Skin epidermis (tissue), 12 donors: ENCODE data around the gene BPIFB6.
"Not testable (repeated sequence)": the region's sequence is repeated elsewhere in the genome, so short reads cannot be mapped to it uniquely, and the experiment has no call there.

ENCODE experiments used
- H3K27ac ChIP-seq, 21 experiments: fragments of 200-600 bp; sonication (generic) in 11 of 21; one replicate each; pipeline ENCODE4 v1.5.0; 2020; ENCODE audit warnings: mild to moderate bottlenecking in 3 of 21, inconsistent platforms in 2 of 21, moderate library complexity in 2 of 21
- H3K4me3 ChIP-seq, 7 experiments: fragments of 200-600 bp; sonication (generic) in 2 of 7; one replicate each; pipeline ENCODE4 v1.5.0; 2020; ENCODE audit warnings: inconsistent platforms in 2 of 7, mild to moderate bottlenecking in 2 of 7, moderate library complexity in 1 of 7

Gene BPIFB6

GRCh38 chr20:33026779-33027759 is 4.4 kb upstream of the BPIFB6 start:
- H3K4me3 ChIP-seq = no peak overlapping the region

GRCh38 chr20:33027769-33028751 is 3.4 kb upstream of the BPIFB6 start:
- H3K4me3 ChIP-seq = no peak overlapping the region
- H3K27ac ChIP-seq = no peak overlapping the region

More at GRCh38 chr20:33026779-33027759, 4.4 kb upstream of the BPIFB6 start:
- H3K27ac ChIP-seq = no peak overlapping the region

GRCh38 chr20:33028875-33029274 is 2.6 kb upstream of the BPIFB6 start:
- H3K27ac ChIP-seq = no peak overlapping the region
- no peak overlapping the region for H3K4me3 ChIP-seq

- H3K4me3 ChIP-seq = no peak overlapping the region
Observed at GRCh38 chr20:33030076-33030475, 1.4 kb upstream of the BPIFB6 start.

GRCh38 chr20:33030569-33030968 is 879 bp upstream of the BPIFB6 start:
- H3K4me3 ChIP-seq = no peak overlapping the region
- no peak overlapping the region for H3K27ac ChIP-seq

More at GRCh38 chr20:33030076-33030475, 1.4 kb upstream of the BPIFB6 start:
- no peak overlapping the region for H3K27ac ChIP-seq

GRCh38 chr20:33032555-33032954 is 1.1 kb downstream of the BPIFB6 start:
- Histone ChIP-seq H3K4me3 (no peak overlapping the region), H3K27ac (no peak overlapping the region)

- H3K27ac ChIP-seq = no peak overlapping the region
- H3K4me3 ChIP-seq = no peak overlapping the region
Observed at GRCh38 chr20:33033381-33033780, 1.9 kb downstream of the BPIFB6 start.

- Histone ChIP-seq H3K4me3 (no peak overlapping the region), H3K27ac (no peak overlapping the region)
Observed at GRCh38 chr20:33034115-33034514, 2.7 kb downstream of the BPIFB6 start.

GRCh38 chr20:33034901-33035492 is 3.5 kb downstream of the BPIFB6 start:
- Histone ChIP-seq H3K4me3 (no peak overlapping the region), H3K27ac (no peak overlapping the region)

- no peak overlapping the region for H3K27ac ChIP-seq
- H3K4me3 ChIP-seq = no peak overlapping the region
Observed at GRCh38 chr20:33037456-33037855, 6.0 kb downstream of the BPIFB6 start.

- no peak overlapping the region for H3K4me3 ChIP-seq
- no peak overlapping the region for H3K27ac ChIP-seq
Observed at GRCh38 chr20:33038243-33038642, 6.8 kb downstream of the BPIFB6 start.

- Histone ChIP-seq H3K4me3 (no peak overlapping the region), H3K27ac (no peak overlapping the region)
Observed at GRCh38 chr20:33042430-33042829, 11.0 kb downstream of the BPIFB6 start.

GRCh38 chr20:33042983-33043730 is 11.7 kb downstream of the BPIFB6 start:
- Histone ChIP-seq H3K4me3 (no peak overlapping the region), H3K27ac (no peak overlapping the region)

- no peak overlapping the region for H3K27ac ChIP-seq
- no peak overlapping the region for H3K4me3 ChIP-seq
Observed at GRCh38 chr20:33043731-33044181, 12.3 kb downstream of the BPIFB6 start.

GRCh38 chr20:33045129-33045721 is 13.8 kb downstream of the BPIFB6 start:
- H3K27ac ChIP-seq, H3K4me3 ChIP-seq: not testable (repeated sequence)

GRCh38 chr20:33046412-33046811 is 15.0 kb downstream of the BPIFB6 start:
- no peak overlapping the region for H3K4me3 ChIP-seq
- H3K27ac ChIP-seq = no peak overlapping the region

GRCh38 chr20:33051333-33051732 is 19.9 kb downstream of the BPIFB6 start:
- no peak overlapping the region for H3K27ac ChIP-seq
- no peak overlapping the region for H3K4me3 ChIP-seq

- H3K27ac ChIP-seq = no peak within 1 kb of the TSS
- H3K4me3 ChIP-seq = no peak within 1 kb of the TSS
Observed at GRCh38 chr20:33053291-33054106, 22.1 kb downstream of the BPIFB6 start, which contains the start of gene BPIFB3. Gene BPIFB3, plus strand, starts transcription at chr20:33053903. Its CDS starts 1,533 bp downstream, at chr20:33055436.
